Left renal cortex interstitium (tissue), 4 donors: Measurements from ENCODE around the gene RALA. TPM values are rescaled to one million over a fixed set of nuclear protein-coding genes. Genes with fewer than 3 reads are reported as not detected.
"Not testable (repeated sequence)": the region's sequence is repeated elsewhere in the genome, so short reads cannot be mapped to it uniquely, and the experiment has no call there.

Source experiments
- DNase-seq, 4 donors: peaks; one replicate each; pipeline ENCODE4 v3.0.0-alpha.2; 2013; ENCODE audit warnings: low read depth in 4 of 4, low spot score in 2 of 4, missing footprints in 1 of 4
- polyA plus RNA-seq, 4 donors: library from polyadenylated mRNA; unstranded; fragments of 120-200 nt; gene quantifications; one replicate each; pipeline ENCODE4 v1.2.1, GENCODE V29; 2013; ENCODE audit not compliant: insufficient read length in 4 of 4

Gene RALA
- polyA plus RNA-seq, 4 donors, result 58.8 to 71.9 (median 66.8) TPM

DNA sequence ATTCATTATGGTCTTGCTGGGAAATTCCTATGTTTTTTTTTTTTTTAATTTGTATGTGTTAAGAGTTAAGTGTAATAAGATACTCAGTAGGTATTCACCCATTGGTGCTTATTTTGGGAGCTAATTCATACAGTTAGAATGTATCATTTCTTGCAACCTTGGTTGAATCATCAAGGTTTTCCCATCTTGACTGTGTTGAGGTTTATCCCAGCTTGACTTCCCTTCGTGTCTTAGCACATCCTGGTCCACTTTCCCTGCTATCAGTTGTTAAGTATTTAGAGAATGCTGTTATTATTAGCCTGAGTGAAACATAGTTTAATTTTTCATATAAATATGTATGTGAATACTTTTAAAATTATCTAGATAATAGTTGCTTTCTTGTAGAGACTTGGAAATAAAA, 20.8 kb downstream of the RALA start:
- DNase-seq, result no peak

DNA sequence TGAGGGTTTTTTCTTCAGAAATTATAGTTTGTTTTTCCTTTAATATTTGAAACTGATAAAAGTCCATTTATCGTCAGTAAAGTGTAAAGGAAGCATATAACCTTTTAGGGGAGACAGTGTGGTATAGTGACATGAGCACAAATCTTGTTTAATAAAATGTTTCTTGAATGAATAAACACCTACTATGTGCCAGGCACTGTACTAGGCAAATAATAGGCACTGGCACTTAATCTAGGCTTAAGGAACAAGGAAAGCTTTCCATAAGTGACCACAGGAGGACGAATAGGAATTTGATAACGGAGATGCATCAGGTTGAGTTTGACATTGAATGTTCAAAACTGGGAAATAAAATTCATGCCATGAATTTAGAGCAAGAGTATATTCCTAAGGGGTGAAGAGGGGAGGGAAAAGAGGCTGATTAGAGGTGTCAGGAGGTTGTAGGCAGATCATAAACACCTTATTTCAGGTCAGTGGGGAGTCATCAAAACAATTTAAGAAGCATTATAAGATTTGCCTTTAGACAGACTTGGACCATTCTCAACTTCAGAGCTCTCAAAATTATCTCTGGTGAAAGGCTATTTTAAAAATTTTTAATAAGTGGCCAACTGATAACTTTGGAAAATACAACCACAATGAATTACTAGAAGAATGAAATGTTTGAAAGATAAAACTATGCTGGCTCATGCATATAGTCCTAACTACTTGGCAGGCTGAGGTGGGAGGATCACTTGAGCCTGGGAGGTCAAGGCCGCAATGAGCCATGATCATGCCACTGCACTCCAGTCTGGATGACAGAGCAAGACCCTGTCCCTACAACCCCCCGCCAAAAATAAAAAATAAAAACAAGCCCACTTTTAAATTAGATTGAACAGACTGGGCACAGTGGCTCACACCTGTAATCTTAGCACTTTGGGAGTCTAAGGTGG, 22.4 kb downstream of the RALA start:
- no peak for DNase-seq

- no peak for DNase-seq
Observed at GRCh38 chr7:39647816-39648215, 24.4 kb downstream of the RALA start.

DNA sequence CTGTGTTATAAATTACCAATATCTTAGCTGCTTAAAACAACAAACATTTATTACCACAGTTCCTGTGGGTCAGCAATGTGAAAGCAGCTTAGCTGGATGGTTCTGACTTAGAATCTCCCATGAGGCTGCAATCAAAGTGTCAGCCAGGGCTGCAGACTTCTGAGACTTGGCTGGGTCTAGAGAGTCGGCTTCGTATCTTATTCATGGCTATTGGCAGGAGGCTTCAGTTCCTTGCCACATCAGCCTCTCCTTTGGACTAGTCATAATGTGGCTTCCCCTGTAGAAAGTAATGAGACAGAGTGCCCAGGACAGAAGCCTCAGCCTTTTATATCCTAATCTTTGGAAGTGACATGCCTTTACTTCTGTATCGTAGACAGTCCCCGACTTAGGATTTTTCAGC, 27.3 kb downstream of the RALA start:
- no peak for DNase-seq

DNA sequence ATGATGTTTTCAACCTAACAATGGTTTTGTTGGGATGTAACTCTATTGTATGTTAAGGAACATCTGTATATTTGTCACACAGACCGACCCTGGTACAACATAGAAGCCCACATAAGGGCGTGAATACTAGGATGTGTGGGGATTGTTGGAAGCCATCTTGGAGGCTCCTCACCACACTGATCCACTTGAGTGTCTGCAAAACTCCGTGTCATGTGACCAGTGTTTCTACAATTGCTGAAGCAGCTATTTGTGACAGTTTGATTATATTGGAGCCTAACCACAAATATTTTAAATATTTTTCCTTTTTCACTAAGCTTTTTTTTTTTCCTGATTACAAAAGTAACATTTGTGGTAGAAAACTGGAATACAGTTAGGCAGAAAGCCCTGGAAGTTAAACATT, 27.9 kb downstream of the RALA start:
- DNase-seq, result no peak

DNA sequence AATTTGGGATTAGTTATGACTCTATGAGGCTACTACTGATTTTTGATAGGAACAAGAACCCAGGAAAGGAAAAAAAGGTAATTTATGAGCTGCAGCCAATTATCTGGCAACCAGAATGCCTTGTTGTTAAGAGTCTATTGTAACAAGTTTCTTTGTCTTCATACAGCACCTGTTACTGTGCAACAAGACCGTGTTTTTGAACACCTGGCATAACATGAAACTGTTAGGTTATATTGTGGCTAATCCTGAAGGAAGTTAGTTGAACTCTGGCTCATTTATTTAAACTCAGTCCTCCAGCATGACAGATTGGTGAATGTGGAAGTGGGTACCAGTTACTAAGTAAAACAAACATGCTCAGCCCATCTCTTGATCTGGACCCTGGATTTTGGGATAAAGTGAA, 33.0 kb downstream of the RALA start:
- DNase-seq, result no peak

- no peak for DNase-seq
Observed at GRCh38 chr7:39659356-39660013, 36.1 kb downstream of the RALA start.

DNA sequence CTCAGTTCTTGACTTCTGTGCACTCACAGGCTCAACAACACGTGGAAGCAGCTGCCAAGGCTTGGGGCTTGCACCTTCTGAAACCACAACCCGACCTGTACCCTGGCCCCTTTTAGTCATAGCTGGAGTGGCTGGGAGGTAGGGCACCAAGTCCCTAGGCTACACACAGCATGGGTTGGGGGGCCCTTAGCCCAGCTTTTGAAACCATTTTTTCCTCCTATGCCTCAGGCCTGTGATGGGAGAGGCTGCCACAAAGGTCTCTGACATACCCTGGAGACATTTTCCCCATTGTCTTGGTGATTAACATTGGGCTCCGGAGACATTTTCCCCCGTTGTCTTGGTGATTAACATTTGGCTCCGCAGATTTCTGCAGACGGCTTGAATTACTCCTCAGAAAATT, 38.6 kb downstream of the RALA start:
- no peak for DNase-seq

- no peak for DNase-seq
Observed at GRCh38 chr7:39663263-39663662, 39.9 kb downstream of the RALA start.

DNA sequence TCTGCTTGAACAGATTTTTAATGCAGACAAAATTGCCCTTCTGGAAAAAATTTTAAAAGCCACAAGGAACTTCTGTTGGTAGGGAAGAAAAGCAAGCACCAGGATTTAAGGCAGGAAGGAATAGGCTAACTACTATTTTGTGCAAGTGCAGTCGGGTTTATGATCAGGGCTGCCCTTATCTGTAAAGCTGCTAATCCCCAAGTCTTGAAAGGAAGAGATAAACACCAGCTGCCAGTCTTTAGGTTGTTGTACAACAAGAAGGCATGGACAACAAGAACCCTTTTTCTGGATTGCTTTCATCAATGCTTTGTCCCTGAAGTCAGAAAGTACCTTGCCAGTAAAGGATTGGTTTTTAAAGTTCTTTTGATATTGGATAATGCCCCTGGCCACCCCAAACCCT, 40.7 kb downstream of the RALA start:
- DNase-seq, result no peak

- no peak for DNase-seq
Observed at GRCh38 chr7:39664585-39664984, 41.2 kb downstream of the RALA start.

DNA sequence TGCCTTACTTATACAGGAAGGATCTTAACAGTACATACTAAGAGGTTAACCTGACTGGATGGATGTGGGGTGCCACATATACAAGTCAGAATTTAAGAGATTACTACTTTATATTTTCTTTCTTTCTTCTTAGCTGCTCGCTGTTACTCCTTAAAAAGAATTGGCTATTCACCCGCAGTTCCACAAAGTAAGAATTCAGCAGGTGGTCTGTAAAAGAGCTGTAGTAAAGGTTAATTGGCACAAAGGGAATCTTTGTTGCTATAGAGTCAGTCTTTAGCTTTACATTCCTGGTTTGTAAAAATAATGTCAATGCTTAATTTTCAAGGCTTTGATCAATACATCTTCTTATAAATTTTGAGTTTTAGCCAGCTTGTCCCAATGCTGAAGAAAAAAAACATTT, 43.2 kb downstream of the RALA start:
- no peak for DNase-seq

- no peak for DNase-seq
Observed at GRCh38 chr7:39667341-39667923, 44.1 kb downstream of the RALA start.

DNA sequence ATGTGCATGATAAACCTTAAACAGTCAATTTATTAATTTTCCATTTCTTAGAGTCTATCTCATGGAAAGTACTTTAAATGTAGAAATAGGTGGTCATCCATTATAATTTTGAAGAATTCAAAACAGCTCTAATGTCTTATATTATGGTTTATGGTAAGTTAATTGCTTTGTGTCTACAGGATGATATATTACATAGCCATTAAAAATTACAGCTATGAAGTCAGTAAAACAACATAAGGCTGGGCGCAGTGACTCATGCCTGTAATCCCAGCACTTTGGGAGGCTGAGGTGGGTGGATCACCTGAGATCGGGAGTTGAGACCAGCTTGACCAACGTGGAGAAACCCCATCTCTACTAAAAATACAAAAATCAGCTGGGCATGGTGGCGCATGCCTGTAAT, 44.9 kb downstream of the RALA start:
- not testable (repeated sequence) for DNase-seq

DNA sequence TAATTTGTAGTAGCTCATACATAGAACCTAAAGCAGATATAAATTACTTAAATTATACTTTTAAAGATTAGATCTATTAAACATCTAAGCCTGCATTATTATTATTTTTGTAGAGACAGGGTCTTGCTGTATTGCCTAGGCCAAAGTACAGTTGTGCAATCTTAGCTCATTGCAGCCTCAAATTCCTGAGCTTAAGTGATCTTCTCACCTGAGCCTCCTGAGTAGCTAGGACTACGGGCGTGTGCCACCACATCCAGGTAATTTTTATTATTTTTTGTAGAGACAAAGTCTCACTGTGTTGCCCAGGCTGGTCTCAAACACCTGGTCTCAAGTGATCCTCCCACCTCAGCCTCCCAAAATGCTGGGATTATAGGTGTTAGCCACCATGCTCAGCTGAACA, 46.7 kb downstream of the RALA start:
- DNase-seq, result no peak

DNA sequence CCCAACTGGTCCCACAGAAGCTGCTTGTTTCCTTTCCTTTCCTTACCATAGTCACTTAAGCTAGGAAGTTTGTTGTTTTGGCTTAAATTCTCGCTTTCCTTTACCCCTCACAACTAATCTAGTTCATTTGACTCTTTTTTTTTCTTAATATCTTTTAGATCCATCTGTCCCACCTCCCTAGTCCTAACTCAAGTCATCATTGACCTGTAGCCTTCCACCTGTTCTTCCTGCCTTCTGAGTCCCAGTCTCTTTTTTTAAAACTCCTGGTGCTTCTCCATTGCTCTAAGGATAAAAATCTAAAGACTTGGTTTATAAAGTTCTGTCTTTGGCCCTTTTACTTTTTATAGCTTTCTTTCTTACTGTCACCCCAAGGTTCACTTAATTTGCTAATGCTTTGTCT, 47.6 kb downstream of the RALA start:
- no peak for DNase-seq

- no peak for DNase-seq
Observed at GRCh38 chr7:39672176-39672575, 48.8 kb downstream of the RALA start.

GRCh38 chr7:39673868-39674267, 50.5 kb downstream of the RALA start:
- no peak for DNase-seq

DNA sequence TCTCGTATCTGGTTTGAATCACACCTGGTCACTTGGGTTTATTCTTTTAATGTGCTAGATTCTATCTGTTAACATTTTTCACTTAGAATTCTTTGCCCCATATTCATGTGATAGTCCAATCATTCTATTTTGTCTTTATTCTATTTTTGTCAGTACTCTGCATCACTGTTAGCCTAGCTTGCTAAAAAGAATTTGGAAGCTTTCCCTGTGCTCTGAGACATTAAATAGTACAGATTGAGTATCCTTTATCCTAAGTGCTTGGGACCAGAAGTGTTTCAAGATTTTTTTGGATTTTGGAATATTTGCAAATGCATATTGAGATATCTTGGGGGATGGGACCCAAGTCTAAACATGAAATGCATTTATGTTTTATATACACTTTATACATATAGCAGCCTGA, 51.0 kb downstream of the RALA start:
- no peak for DNase-seq

GRCh38 chr7:39676346-39676745, 53.0 kb downstream of the RALA start:
- DNase-seq, result no peak

- no peak for DNase-seq
Observed at GRCh38 chr7:39678930-39679709, 55.7 kb downstream of the RALA start.
